NCI-H345 (cell line): ENCODE measurements around the gene PRKAR1A.

Experiments used
- DNase-seq: peaks from one replicate; lab custom pipeline; 2025; lab: John Stamatoyannopoulos, UW

PRKAR1A gene

GRCh38 chr17:68542698-68543463 is 30.7 kb downstream of the PRKAR1A start:
- DNase-seq, result no peak

DNA sequence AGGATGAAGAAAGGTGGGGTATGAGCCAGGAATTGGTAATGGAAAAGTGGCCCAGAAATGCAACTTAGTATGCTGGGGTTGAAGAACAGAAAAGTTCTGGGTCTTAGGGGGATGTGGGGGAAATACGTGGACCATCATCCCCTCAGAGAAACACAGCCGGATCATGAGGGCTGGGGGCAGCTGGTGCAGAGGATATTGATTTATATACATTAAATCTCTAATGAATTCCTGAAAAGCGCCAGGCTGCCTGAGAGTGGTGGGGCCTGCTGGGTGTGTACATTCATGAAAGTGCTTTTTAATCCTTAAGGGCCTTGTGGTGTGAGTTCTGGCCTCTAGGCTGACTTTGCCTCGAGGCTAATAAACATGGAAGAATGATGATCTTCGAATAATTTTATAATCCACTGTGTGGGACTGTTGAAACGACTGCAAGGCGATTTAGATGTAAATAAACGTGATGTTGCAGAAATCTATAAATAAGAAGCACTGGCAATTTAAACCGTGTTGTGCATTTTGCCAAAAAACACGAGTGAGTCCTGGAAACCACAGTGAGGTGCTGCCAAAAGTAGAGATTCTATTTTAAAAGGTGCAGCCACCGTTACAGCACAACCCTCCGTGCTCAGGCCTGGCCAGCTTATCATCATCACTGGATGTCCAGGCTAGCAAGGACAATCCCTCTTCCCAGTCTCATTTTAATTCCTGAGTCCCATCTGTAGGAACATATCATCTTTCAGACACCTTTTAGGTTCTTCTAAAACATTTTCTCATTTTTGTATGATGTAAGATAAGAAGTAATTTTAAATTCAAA is 32.1 kb downstream of the PRKAR1A start:
- no peak for DNase-seq

GRCh38 chr17:68556551-68556950 is 44.3 kb downstream of the PRKAR1A start:
- DNase-seq, result no peak

GRCh38 chr17:68559316-68559715 is 47.1 kb downstream of the PRKAR1A start:
- no peak for DNase-seq

GRCh38 chr17:68560966-68561720 is 48.9 kb downstream of the PRKAR1A start:
- DNase-seq, result no peak

DNA sequence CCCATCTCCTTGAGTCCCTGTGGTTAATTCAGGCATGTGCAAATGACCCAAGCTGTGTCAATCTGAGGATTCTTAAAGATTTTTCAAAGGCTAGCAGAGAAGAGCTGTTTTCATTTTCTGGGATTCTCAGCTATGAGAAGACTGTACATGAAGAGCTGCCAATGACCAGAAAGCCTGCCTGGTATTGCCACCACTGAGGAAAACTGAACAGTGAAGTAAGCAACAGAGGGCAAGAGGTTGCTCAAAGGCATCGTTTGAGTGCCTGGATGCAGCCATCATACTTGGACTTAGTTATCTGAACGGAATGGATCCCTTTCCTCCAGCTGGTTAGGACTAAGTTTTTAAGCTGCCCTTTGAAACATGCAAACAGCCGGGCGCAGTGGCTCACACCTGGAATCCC is 50.5 kb downstream of the PRKAR1A start:
- DNase-seq, result no peak

GRCh38 chr17:68564415-68565111 is 52.3 kb downstream of the PRKAR1A start:
- DNase-seq, result no peak

DNA sequence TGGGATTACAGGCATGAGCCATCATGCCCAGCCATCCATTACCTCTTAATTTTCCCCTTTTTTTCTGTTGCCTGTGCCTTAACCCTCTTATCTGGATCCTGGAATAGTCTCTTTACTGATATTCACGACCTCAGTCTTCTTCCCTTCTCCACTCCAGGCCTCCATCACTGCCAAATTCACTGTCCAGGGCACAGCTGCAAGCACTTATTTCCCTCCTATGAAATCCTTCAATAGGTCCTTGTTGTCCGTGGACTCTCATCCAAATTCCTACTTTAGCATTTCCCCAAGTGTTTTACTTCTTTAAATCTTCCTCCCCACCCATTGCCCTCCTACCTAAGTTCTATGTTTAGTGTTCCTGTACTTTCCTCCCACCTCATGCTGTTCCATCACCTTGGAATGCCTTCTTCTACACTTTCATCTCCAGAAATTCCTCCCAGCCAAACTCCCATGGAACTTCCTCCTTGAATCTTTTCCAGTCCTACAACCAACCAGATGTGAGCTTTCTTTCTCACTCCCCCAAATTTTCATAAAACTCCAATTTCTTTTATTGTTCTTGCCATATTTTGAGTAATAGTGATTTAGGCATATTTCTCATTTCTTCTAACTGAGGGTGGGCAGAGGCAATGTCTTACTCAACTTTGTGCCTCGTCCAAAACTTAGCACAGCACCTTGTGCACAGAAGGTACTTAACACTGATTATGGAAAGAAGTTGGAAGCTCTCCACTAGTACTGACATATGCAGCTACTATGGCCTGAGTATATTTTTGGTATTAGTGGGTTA is 53.6 kb downstream of the PRKAR1A start:
- no peak for DNase-seq

- no peak for DNase-seq
Observed at GRCh38 chr17:68566442-68566738, 54.2 kb downstream of the PRKAR1A start.

DNA sequence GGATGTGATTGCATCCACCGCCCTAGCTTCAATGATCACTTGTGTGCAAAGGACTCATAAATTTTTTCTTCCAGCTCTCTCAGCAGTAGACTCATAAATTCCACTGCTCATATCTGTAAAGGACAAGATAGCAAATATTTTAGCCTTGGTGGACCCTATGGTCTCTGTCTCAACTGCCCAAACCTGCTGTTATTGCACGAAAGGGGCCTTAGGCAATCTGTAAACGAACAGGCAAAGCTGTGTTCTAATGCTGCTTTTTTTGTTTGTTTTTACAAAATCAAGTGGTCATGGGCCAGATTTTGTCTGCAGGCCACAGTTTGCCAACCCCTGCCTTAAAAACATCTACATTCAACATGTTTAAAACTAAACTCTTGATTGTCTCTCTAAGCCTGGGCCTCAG is 54.8 kb downstream of the PRKAR1A start:
- no peak for DNase-seq

GRCh38 chr17:68567581-68567980 is 55.4 kb downstream of the PRKAR1A start:
- DNase-seq, result no peak

GRCh38 chr17:68568581-68568980 is 56.4 kb downstream of the PRKAR1A start:
- no peak for DNase-seq

- DNase-seq, result no peak
Observed at GRCh38 chr17:68569346-68569745, 57.1 kb downstream of the PRKAR1A start.

GRCh38 chr17:68570526-68570925 is 58.3 kb downstream of the PRKAR1A start:
- DNase-seq, result no peak

DNA sequence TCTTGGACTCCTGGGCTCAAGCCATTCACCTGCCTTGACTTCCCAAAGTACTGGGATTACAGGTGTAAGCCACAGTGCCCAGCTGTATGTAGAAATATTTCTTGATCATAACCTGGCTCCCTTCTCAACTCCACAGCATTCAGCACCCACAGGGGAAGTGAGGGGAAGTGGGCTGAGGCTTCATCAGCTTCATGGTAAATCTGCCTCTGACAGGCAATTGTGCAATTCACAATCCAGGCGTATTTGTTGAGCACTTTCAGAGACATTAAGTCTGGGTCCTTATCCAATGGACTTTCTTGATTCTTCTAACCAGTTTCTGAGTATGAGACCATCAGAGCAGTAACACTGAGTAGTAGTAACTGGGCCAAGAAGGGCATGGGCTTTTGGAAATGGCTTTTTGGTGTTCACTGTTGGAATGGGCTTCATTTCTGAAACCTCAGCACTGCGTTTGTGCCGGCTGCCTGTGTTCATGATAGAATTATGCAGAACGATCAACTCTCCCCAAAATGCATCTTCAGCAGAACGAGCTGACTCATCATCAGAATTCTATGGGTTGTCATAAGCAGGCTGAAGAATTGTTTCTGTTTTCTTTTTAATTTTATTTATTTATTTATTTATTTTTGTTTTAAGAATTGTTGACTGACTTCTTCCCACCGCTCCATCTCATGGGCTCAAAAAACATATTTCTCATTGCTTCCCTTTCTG is 60.1 kb downstream of the PRKAR1A start:
- no peak for DNase-seq

- DNase-seq, result no peak
Observed at GRCh38 chr17:68573338-68573737, 61.1 kb downstream of the PRKAR1A start.

- no peak for DNase-seq
Observed at GRCh38 chr17:68576137-68576536, 63.9 kb downstream of the PRKAR1A start.

DNA sequence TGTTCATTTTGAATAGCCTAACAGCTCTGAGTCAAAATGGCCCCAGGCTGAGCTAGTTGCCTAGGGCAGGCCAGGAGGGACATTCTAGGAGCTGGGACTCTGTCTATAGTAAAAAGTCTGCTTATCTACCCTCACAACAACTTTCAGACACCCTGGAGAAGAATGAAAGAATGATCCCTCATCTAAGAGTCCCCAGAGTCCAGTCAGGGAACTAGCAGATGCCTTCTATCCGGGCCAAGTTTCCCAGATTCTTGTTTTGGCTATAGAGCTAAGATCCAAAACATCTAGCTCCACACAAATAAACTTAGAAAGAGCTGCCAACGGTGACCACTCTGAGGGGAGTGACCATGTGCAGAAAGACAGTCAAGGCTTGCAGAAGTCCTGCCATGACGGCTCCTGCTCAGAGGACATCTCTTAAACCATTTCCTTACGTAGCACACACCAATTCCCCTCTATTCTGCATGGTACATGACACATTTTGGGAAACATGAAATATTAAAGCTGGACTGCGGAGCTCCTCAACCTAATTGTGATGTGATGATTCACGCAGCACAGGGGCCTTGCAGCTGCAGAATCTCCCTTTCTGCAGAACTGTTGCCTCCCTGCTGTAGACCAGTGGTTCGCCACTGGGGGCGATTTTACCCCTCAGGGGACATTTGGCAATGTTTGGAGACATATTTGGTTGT is 64.7 kb downstream of the PRKAR1A start:
- no peak for DNase-seq

DNA sequence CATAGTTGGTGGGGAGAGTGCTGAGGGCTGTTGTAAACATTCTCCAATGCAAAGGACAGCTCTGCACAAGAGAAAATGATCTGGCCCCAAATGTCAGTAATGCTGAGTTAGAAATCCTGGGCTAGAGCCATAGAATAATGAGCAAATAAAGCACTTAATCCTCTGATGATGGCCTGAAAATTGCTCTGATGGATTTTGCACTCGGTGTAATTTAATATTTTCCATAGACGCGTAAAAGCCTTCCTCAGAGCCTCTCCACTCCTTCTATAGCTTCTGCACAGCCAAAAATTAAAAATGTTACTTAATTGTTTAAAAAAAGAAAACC is 65.2 kb downstream of the PRKAR1A start:
- no peak for DNase-seq

DNA sequence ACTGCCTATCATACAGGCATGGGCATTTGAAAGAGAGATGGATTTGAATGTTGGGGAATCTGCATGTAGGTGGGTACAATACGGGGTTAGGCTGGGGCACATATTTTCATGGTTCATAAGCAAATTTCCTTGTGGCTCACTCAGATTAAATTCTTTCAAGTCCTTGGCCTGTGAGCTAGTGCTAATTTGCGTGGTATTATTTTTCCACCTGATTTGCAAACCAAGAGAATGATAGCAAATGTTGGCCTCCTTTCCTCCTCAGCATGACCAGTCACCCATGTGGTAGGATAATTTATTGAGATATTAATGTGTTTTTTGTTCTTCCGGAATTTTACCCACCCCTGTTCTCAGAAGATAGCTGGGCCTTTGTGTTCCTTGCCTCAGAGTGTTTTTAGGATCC is 66.0 kb downstream of the PRKAR1A start:
- DNase-seq, result no peak
